Renal cortical epithelial cell (primary cell): Measurements from ENCODE around the gene ATP6V1F. TPM values are rescaled to one million over a fixed set of nuclear protein-coding genes. Genes with fewer than 3 reads are reported as not detected.
"Not testable (repeated sequence)": the region's sequence is repeated elsewhere in the genome, so short reads cannot be mapped to it uniquely, and the experiment has no call there.

Source experiments
- DNase-seq: peaks from one replicate; pipeline ENCODE4 v3.0.0-alpha.2; 2011; ENCODE audit warnings: low read depth
- total RNA-seq: library from RNA; depleted of rRNA; stranded (reverse); fragments of >200 nt; gene quantifications from 2 replicates; pipeline ENCODE4 v1.2.3, GENCODE V29; 2014

Gene ATP6V1F
- total RNA-seq, 1 donor from 2014 or later = 82.1 TPM

- DNase-seq = no peak
These were observed 37.6 kb downstream of the ATP6V1F start for GRCh38 chr7:128900237-128900636.

- DNase-seq = peak; percentile 89
These were observed 40.3 kb downstream of the ATP6V1F start for GRCh38 chr7:128902761-128903585.

- no peak for DNase-seq
These were observed 41.1 kb downstream of the ATP6V1F start for GRCh38 chr7:128903621-128904361.

- peak; percentile 65 for DNase-seq
These were observed 41.9 kb downstream of the ATP6V1F start for GRCh38 chr7:128904381-128905197.

DNA sequence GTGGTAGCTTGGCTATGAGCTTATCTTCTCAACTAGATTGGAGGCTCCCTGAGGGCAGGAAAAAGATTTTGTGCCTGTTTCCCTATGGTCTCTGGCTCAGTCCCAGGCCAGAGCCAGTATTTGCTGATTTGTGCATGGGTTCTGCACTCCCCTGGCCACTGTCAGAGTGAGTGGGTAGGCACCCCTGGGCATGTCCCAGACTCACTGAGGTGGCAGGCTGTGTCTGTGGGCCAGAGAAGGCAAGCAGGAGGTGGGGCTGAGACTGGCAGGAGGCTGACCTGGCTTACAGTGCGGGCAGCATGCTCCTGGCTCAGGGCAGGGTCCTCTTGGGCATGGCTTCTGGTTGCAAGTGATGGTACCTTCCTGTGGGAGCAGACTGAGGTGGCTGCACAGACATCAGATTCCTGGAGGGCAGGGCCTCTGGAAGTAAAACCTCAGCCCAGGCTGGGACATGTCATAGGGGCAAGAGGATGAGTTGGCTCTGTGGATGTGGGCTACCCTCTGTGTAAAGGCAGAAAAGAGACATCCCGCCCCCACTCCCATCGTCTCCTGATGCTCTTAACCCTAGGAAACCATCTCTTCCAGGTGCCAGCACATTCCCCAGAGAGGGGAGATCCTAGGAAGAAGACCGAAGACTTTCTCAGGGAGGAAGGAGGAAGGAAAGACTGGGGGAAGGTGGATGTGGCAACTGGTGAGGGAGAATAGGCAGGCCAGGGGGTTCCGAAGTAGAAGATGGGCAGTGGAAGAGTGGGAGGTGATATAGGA, 43.5 kb downstream of the ATP6V1F start:
- no peak for DNase-seq

GRCh38 chr7:128906766-128907559, 44.3 kb downstream of the ATP6V1F start:
- no peak for DNase-seq

GRCh38 chr7:128908750-128909624, 46.3 kb downstream of the ATP6V1F start:
- no peak for DNase-seq

GRCh38 chr7:128909625-128910568, 47.2 kb downstream of the ATP6V1F start:
- peak; percentile 84 for DNase-seq

- no peak for DNase-seq
These were observed 47.9 kb downstream of the ATP6V1F start, which contains the start of gene KCP for GRCh38 chr7:128910569-128910945. Gene KCP, minus strand, starts transcription at chr7:128910709. Its CDS starts 33 bp downstream, at chr7:128910676.

- DNase-seq = peak; percentile 68
These were observed 48.9 kb downstream of the ATP6V1F start for GRCh38 chr7:128911423-128912031.

DNA sequence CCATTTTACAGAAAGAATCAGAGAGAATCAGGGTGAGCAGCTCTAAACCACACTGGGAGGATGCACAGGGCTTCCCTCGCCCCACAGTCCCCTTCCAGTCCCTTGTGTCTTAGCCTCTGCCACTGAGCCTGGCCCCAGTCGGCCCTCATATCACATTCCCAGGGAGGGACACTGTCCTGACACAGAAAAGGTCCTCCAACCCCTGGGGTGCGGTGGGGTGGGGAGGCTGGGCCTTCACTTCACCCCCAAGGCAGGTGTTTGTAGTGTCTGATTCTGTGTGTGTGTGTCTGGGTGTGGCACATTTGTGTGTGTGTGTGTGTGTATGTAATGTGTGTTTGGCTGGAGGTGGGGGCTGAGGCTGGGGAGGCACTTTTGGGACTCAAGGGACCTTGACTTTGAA, 49.6 kb downstream of the ATP6V1F start:
- DNase-seq = no peak

- not testable (repeated sequence) for DNase-seq
These were observed 50.2 kb downstream of the ATP6V1F start for GRCh38 chr7:128912709-128913495.

DNA sequence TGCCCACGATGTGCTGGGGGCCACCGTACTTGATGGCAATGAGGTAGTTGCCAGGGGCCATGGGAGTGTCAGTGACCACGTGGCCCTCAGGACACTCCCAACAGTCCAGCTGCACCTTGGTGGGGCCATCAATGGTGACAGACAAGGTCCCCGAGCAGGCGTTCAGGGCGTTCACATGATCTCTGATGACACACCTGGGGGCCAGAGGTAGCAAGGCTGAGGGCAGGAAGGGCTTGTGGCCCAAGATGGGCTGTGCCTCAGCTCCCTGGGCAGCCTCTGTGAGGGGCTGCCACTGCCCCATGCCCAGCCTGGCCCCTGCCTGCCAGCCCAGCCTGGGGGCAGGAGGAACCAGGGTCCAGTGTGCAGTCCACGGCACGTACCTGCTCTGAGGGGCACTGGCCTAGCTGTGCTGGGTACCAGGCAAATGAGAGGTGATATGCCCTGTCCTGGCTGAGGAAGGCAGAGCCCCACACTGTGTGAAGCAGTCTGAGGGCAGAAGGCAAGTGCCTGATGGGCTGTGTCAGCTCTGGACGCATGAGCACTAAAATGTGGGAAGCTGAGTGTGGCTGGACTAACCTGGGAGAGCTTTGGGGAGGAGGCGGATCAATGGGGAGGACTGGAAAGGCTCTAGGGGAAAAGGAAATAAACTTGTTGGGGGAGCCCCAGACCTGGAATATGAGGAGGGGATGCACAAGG, 51.4 kb downstream of the ATP6V1F start:
- DNase-seq = no peak

GRCh38 chr7:128914566-128915151, 52.0 kb downstream of the ATP6V1F start:
- DNase-seq = no peak

- no peak for DNase-seq
These were observed 52.7 kb downstream of the ATP6V1F start for GRCh38 chr7:128915271-128915819.
